ENCODE measurements around the gene LGALS7. TPM values are rescaled to one million over a fixed set of nuclear protein-coding genes. Genes with fewer than 3 reads are reported as not detected.
"Not testable (repeated sequence)": the region's sequence is repeated elsewhere in the genome, so short reads cannot be mapped to it uniquely, and the experiment has no call there.

The LGALS7 gene
- not detected in 2 replicates for total RNA-seq (2013; cell fraction: nucleolus; rRNA removed)
- total RNA-seq (2014; rRNA removed), result not detected in 2 replicates
- not detected in 2 replicates for total RNA-seq (2014; rRNA removed; fragmentation: Illumina TruSeq; extraction: Trizol)
- not detected in 2 replicates for total RNA-seq (2021)
- polyA plus RNA-seq (2011; ENCODE audit: low read depth), result not detected
- polyA plus RNA-seq (2011; rRNA removed), result 0.19 TPM in 1 of 2 replicates, not detected in the other
- polyA plus RNA-seq (2011; cell fraction: cytosol; rRNA removed), result not detected in 2 replicates
- polyA plus RNA-seq (2011; cell fraction: nucleus; rRNA removed), result not detected in 2 replicates
- polyA plus RNA-seq (2012), result not detected in 2 replicates
- polyA plus RNA-seq (2014; fragmentation: Illumina TruSeq; extraction: Trizol), result not detected in 2 replicates
- not detected for polyA plus RNA-seq (2014; fragmentation: Nextera tagmentation; extraction: Ambion mirVana)
- polyA plus RNA-seq (2014; rRNA removed), result not detected in 2 replicates
- not detected for polyA plus RNA-seq (2016; fragmentation: Nextera tagmentation; extraction: Ambion mirVana)
- not detected in 2 replicates for polyA minus RNA-seq (2011; rRNA and poly(A)+ RNA removed)
- not detected in 2 replicates for polyA minus RNA-seq (2011; cell fraction: cytosol; rRNA and poly(A)+ RNA removed)
- polyA minus RNA-seq (2011; cell fraction: nucleus; rRNA and poly(A)+ RNA removed), result not detected in 2 replicates
- not detected for Bru-seq, nascent RNA
- not detected for BruChase-seq, experiment 1, labeled RNA remaining after a 6-hour chase
- BruChase-seq, experiment 2, labeled RNA remaining after a 2-hour chase, result not detected
- long read RNA-seq, experiment 1, result 0 reads
- long read RNA-seq, experiment 2, result 0 reads

DNA sequence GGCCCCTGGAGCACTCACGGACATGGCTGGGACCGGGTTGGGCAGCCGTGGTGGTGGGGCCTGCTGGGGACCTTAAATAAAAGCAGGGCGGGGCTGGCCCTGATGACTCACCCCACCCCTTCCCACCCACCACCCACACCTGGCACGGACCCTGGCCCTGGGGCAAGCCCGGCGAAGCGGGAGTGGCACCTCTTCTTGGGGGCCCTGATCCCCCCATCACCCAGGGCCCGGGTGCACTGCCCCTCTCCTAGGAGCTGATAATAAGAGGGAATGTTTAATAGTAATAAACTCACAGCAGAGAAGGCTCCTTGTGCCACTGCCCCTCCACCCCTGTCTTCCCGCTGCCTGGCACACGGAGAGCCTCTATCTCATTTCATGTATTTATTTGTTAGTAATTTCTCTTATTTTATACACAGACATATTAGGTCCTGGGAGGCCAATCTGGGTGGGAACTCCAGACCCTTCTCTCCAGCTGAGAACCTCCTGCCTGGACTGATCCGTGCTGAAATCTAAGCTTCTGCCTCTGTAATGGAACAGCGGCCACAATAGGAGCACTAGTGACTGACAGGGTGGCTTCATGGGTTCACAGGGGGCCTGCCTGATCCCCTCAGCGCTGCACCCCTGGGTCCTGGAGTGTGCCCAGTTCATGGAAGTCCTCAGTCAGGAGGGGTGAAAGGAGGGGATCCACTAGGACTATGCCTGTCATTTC is at the start of gene LGALS7:
Gene LGALS7, minus strand, starts transcription at position 49 of the 709 bp plus-strand sequence. Its CDS starts 25 bp downstream, at position 24.
- RAD21 ChIA-PET (ENCODE audit: unreplicated experiment), result no interaction called here
- H3K9ac ChIP-seq (ENCODE audit: control insufficient read depth, insufficient read depth, low read length), result no peak within 1 kb of the TSS
- no peak within 1 kb of the TSS for H3K4me3 ChIP-seq
- ATAC-seq, result no peak
- SMC1A ChIA-PET (ENCODE audit: uncharacterized antibody, unreplicated experiment), result no interaction called here
- no peaks in the 10 kb centered on the region for H3K36me3 ChIP-seq (ENCODE audit: control insufficient read depth in 2 of 2, insufficient read depth in 2 of 2, low read length in 1 of 2)
- BruUV-seq (replicated peaks), result no TSS peak
- TF ChIP-seq ZNF622 (IDR thresholded peaks at IDR 0.05), result no peak
- TF ChIP-seq RELA (IDR thresholded peaks at IDR 0.05; ENCODE audit: borderline replicate concordance, partially characterized antibody), result no peak
- no peak for TF ChIP-seq PAX5 (IDR thresholded peaks at IDR 0.05; ENCODE audit: borderline replicate concordance, low read depth, low read length)
- TF ChIP-seq SMAD1 (IDR thresholded peaks at IDR 0.05; ENCODE audit: low read depth, partially characterized antibody), result no peak
- no peak for TF ChIP-seq NR2C2 (IDR thresholded peaks at IDR 0.05; ENCODE audit: borderline replicate concordance, control insufficient read depth, insufficient read length, low read depth)
- TF ChIP-seq CBFB (IDR thresholded peaks at IDR 0.05; ENCODE audit: low read depth), result no peak
- H3K27me3 ChIP-seq (replicated peaks in 1 of 2; ENCODE audit: control insufficient read depth in 2 of 2, insufficient read depth in 2 of 2, low read length in 1 of 2), result no peaks in the 10 kb centered on the region
- intact Hi-C loops (cut with micrococcal nuclease; ENCODE audit: unreplicated experiment) (no loop called here), in situ Hi-C loops (cut with MboI) (no loop called here)
- WGBS (ENCODE audit: insufficient coverage, insufficient replicate concordance, low lambda C conversion rate, missing lambda C conversion rate), result 62% methylated on average over 6 of the region's 14 CpGs
- no peak for DNase-seq (ENCODE audit: low read depth, low spot score)
- POLR2A ChIA-PET, result no interaction called here
- no peaks in the 10 kb centered on the region for H4K20me1 ChIP-seq (ENCODE audit: control insufficient read depth, insufficient read depth)
- H3K9me3 ChIP-seq (replicated peaks; ENCODE audit: control insufficient read depth, insufficient read depth, low read length), result no peaks in the 10 kb centered on the region
- CTCF ChIA-PET, result no interaction called here
- H2AFZ ChIP-seq (ENCODE audit: control insufficient read depth, low read depth, low read length), result no peak within 1 kb of the TSS
- H3K4me1 ChIP-seq (ENCODE audit: control insufficient read depth, insufficient read depth, low read length), result no peaks in the 10 kb centered on the region
- H3K4me2 ChIP-seq (ENCODE audit: control insufficient read depth, insufficient read depth), result no peak within 1 kb of the TSS
- H3K79me2 ChIP-seq (ENCODE audit: control insufficient read depth, insufficient read depth, low read length), result no peaks in the 10 kb centered on the region
- H3K27ac ChIP-seq (ENCODE audit: control insufficient read depth, insufficient read depth), result no peak within 1 kb of the TSS
- FAIRE-seq, result no peak

DNA sequence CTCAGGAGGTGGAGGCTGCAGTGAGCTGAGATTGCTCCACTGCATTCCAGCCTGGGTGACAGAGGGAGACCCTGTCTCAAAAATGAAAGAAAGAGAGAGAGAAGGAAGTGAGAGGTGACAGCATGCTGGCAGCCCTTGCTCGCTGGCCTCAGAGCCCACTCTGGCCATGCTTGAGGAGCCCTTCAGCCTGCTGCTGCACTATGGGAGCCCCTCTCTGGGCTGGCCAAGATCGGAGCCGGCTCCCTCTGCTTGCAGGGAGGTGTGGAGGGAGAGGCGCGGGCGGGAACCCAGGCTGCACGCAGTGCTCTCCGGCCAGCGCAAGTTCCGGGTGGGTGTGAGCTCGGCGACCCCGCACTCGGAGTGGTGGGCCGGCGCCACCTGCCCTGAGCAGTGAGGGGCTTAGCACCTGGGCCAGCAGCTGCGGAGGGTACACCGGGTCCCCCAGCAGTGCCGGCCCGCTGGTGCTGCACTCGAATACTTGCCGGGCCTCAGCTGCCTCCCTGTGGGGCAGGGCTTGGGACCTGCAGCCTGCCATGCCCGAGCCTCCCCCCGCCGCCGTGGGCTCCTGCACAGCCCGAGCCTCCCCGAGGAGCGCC is 48.0 kb upstream of the LGALS7 start:
- CTCF ChIA-PET, result interaction anchor here (0.7 to 1.9 kb wide), 3 partner anchors 48 to 343 kb away, joined by 3 to 4 read pairs (median 4); no protein-coding TSS in a partner anchor
- in situ Hi-C loops (cut with MboI); H3K9me3 ChIP-seq (replicated peaks; ENCODE audit: control insufficient read depth, insufficient read depth, low read length); H3K79me2 ChIP-seq (ENCODE audit: control insufficient read depth, insufficient read depth, low read length); RAD21 ChIA-PET (ENCODE audit: unreplicated experiment); H3K4me1 ChIP-seq (ENCODE audit: control insufficient read depth, insufficient read depth, low read length); H4K20me1 ChIP-seq (ENCODE audit: control insufficient read depth, insufficient read depth); H2AFZ ChIP-seq (ENCODE audit: control insufficient read depth, low read depth, low read length); BruUV-seq (replicated peaks); H3K27me3 ChIP-seq (replicated peaks in 1 of 2; ENCODE audit: control insufficient read depth in 2 of 2, insufficient read depth in 2 of 2, low read length in 1 of 2); FAIRE-seq; H3K36me3 ChIP-seq (ENCODE audit: control insufficient read depth in 2 of 2, insufficient read depth in 2 of 2, low read length in 1 of 2); intact Hi-C loops (cut with micrococcal nuclease; ENCODE audit: unreplicated experiment); H3K27ac ChIP-seq (ENCODE audit: control insufficient read depth, insufficient read depth); H3K4me3 ChIP-seq; H3K9ac ChIP-seq (ENCODE audit: control insufficient read depth, insufficient read depth, low read length); ATAC-seq; DNase-seq (ENCODE audit: low read depth, low spot score); H3K4me2 ChIP-seq (ENCODE audit: control insufficient read depth, insufficient read depth); SMC1A ChIA-PET (ENCODE audit: uncharacterized antibody, unreplicated experiment): not testable (repeated sequence)
- POLR2A ChIA-PET, result interaction anchor here (1.3 kb wide), 1 partner anchor 11 kb away, joined by 4 read pairs; no protein-coding TSS in a partner anchor
- WGBS (ENCODE audit: insufficient coverage, insufficient replicate concordance, low lambda C conversion rate, missing lambda C conversion rate), result 99% methylated on average over 29 of the region's 29 CpGs
